B cell (primary cell): ENCODE measurements around the gene PITX2.

ENCODE experiments used
- CTCF ChIP-seq: fragments of 200-600 bp; IDR thresholded peaks from one replicate; pipeline ENCODE4 v1.8.0; 2022; ENCODE audit warnings: antibody characterized with exemption, mild to moderate bottlenecking
- EZH2 ChIP-seq: IDR thresholded peaks from 2 replicates; pipeline ENCODE4 v1.6.1; 2012; ENCODE audit warnings: borderline replicate concordance, low read depth, mild to moderate bottlenecking, moderate library complexity, low read length; ENCODE audit not compliant: insufficient read depth, poor library complexity, severe bottlenecking

GRCh38 chr4:110632506-110633357 lies 9.9 kb upstream of the PITX2 start:
- TF ChIP-seq CTCF (no peak), EZH2 (no peak)
